Gastroesophageal sphincter (tissue), 4 donors: Measurements from ENCODE around the gene XIRP2. TPM values are rescaled to one million over a fixed set of nuclear protein-coding genes. Genes with fewer than 3 reads are reported as not detected.
"Not testable (repeated sequence)": the region's sequence is repeated elsewhere in the genome, so short reads cannot be mapped to it uniquely, and the experiment has no call there.

Experiments used
- ATAC-seq: fragments of 150-250 bp; one replicate; pipeline ENCODE4 v1.9.1; 2016; ENCODE audit warnings: mild to moderate bottlenecking, moderate library complexity
- H3K27ac ChIP-seq, 4 donors: fragments of 200-600 bp; sonication (generic) in 3 of 4; 1 replicate in 3 of 4; 2 replicates in 1 of 4; pipeline ENCODE4 v1.5.1; 2016 to 2019
- H3K27me3 ChIP-seq: fragments of 200-600 bp; sonication (generic); one replicate; pipeline ENCODE4 v1.5.1; 2019
- H3K36me3 ChIP-seq, 2 donors: fragments of 200-600 bp; sonication (generic); one replicate each; pipeline ENCODE4 v1.5.1; 2019; ENCODE audit warnings: control low read depth in 1 of 2
- H3K4me1 ChIP-seq, 3 donors: fragments of 200-600 bp; sonication (generic); 1 replicate in 2 of 3; 2 replicates in 1 of 3; pipeline ENCODE4 v1.5.1; 2016 to 2019; ENCODE audit warnings: control low read depth in 2 of 3
- H3K4me3 ChIP-seq, 2 donors: fragments of 200-600 bp; sonication (generic); one replicate each; pipeline ENCODE4 v1.5.1; 2019; ENCODE audit warnings: mild to moderate bottlenecking in 1 of 2, moderate library complexity in 1 of 2
- H3K9me3 ChIP-seq, 3 donors: fragments of 200-600 bp; sonication (generic); one replicate each; pipeline ENCODE4 v1.5.1; 2017 to 2019; ENCODE audit warnings: control low read depth in 2 of 3
- EP300 ChIP-seq: sonication (generic); formaldehyde crosslinking; IDR thresholded peaks from one replicate; pipeline ENCODE4 v1.6.1; 2017; ENCODE audit warnings: antibody characterized with exemption, mild to moderate bottlenecking
- POLR2A ChIP-seq, 2 donors: fragments of 450-650 bp; IDR thresholded peaks; one replicate each; pipeline ENCODE4 v1.6.1; 2017; ENCODE audit warnings: antibody characterized with exemption in 2 of 2, mild to moderate bottlenecking in 2 of 2, moderate library complexity in 1 of 2
- POLR2AphosphoS5 ChIP-seq: sonication (generic); formaldehyde crosslinking; IDR thresholded peaks from one replicate; pipeline ENCODE4 v1.6.1; 2017; ENCODE audit warnings: antibody characterized with exemption
- WGBS, 2 donors: methylation state at CpG; one replicate each; pipeline ENCODE4 v1.1.5; 2018; ENCODE audit warnings: low coverage in 1 of 2; 5-methylcytosine and 5-hydroxymethylcytosine counted together
- total RNA-seq, 4 donors: library from RNA; depleted of rRNA; stranded (reverse); fragments of >200 nt; gene quantifications; one replicate each; pipeline ENCODE4 v1.1.0, GENCODE V29; 2016
- TF ChIP-seq, protein P1 (sequence below), 4 experiments: fragments of 200-600 bp in 2 of 4; fragments of 450-650 bp in 2 of 4; sonication (generic) in 1 of 4; IDR thresholded peaks; one replicate each; pipeline ENCODE4 v1.5.1; 2017 to 2019; ENCODE audit warnings: antibody characterized with exemption in 4 of 4, mild to moderate bottlenecking in 2 of 4, moderate library complexity in 2 of 4

The XIRP2 gene
- total RNA-seq, 4 donors from 2014 or later, result 0.19 TPM; not detected in 3

DNA sequence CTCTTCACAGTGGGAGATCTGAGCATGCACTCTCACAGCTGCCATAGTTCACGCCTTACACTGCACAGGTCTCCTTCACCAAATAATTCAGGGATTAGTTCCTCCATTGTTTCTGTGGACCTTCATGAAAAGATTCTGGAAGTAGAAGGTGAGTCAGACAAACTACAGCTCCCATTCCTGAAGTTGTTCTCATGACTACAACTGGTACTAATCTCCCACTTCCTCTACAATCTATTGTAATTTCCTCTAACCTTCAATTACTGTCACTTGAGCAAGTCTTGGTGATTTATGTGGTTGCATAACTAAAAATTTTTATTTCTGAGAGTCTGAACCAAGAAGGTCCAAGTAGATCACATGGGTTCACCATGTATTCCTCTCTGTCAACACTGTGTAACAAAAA lies 128.7 kb downstream of the XIRP2 start:
- H3K9me3 ChIP-seq, result no peaks in the 10 kb centered on the region
- H3K4me3 ChIP-seq, result no peak overlapping the region
- TF ChIP-seq EP300 (no peak), POLR2AphosphoS5 (no peak)
- TF ChIP-seq, protein P1, sequence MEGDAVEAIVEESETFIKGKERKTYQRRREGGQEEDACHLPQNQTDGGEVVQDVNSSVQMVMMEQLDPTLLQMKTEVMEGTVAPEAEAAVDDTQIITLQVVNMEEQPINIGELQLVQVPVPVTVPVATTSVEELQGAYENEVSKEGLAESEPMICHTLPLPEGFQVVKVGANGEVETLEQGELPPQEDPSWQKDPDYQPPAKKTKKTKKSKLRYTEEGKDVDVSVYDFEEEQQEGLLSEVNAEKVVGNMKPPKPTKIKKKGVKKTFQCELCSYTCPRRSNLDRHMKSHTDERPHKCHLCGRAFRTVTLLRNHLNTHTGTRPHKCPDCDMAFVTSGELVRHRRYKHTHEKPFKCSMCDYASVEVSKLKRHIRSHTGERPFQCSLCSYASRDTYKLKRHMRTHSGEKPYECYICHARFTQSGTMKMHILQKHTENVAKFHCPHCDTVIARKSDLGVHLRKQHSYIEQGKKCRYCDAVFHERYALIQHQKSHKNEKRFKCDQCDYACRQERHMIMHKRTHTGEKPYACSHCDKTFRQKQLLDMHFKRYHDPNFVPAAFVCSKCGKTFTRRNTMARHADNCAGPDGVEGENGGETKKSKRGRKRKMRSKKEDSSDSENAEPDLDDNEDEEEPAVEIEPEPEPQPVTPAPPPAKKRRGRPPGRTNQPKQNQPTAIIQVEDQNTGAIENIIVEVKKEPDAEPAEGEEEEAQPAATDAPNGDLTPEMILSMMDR (IDR thresholded peaks at IDR 0.05), result no peak
- ATAC-seq, result no peak
- H3K4me1 ChIP-seq, result no peaks in the 10 kb centered on the region
- no peaks in the 10 kb centered on the region for H3K36me3 ChIP-seq
- WGBS, 2 donors, result 83 to 100% methylated on average over 1 of the region's 1 CpG
- H3K27me3 ChIP-seq, result no peaks in the 10 kb centered on the region
- H3K27ac ChIP-seq, result no peak overlapping the region

DNA sequence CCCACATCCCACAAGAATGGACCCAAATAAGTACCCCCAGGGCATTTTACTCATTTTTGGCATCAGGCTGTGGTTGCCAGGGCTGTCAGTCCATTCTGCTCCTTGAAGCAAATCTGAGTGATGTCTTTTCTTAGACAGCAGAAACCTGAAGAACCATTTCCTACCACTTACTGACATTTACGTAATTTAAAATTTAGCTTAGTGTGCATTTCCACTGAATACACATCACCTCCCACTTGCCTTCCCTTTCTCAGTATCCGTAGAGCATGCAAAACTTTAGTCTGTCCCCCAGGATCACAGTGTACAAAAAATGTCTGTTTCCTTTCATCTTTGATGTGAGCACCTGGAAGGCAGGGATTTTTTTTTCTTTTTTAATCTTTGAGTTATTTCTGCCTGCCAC lies 130.3 kb downstream of the XIRP2 start:
- TF ChIP-seq POLR2A (IDR thresholded peaks at IDR 0.05) (no peak), POLR2AphosphoS5 (no peak), EP300 (no peak)
- TF ChIP-seq, protein P1 (IDR thresholded peaks at IDR 0.05), result no peak
- Histone ChIP-seq H3K36me3 (no peaks in the 10 kb centered on the region), H3K4me3 (no peak overlapping the region), H3K27ac (no peak overlapping the region), H3K9me3 (no peaks in the 10 kb centered on the region), H3K27me3 (no peaks in the 10 kb centered on the region), H3K4me1 (no peaks in the 10 kb centered on the region)
- ATAC-seq, result no peak
- WGBS, 2 donors, result 53 to 58% methylated on average over 2 of the region's 2 CpGs

DNA sequence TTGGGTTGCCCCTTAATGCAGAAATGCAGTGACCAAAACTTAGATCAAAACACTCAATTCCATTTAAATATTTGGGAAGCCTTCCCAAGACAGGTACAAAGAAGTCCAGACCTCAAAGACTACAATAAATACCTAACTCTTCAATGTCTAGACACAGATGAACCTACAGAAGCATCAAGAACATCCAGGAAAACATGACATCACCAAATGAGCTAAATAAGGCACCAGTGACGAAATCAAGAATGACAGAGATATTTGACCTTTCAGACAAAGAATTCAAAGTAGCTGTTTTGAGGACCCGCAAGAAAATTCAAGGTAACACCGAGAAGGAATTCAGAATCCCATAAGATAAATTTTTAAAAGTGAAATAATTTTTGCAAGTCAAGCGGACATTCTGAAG lies 140.2 kb downstream of the XIRP2 start:
- Histone ChIP-seq H3K4me3 (no peak overlapping the region), H3K27me3 (no peaks in the 10 kb centered on the region), H3K9me3 (peaks cover 0 to 45% (median 0%) of the 10 kb centered on the region in 3 donors), H3K27ac (no peak overlapping the region), H3K36me3 (no peaks in the 10 kb centered on the region), H3K4me1 (no peaks in the 10 kb centered on the region)
- TF ChIP-seq POLR2A (IDR thresholded peaks at IDR 0.05) (no peak), EP300 (no peak), POLR2AphosphoS5 (no peak)
- TF ChIP-seq, protein P1 (IDR thresholded peaks at IDR 0.05), result no peak
- WGBS, 2 donors, result 92 to 95% methylated on average over 4 of the region's 4 CpGs
- no peak for ATAC-seq

DNA sequence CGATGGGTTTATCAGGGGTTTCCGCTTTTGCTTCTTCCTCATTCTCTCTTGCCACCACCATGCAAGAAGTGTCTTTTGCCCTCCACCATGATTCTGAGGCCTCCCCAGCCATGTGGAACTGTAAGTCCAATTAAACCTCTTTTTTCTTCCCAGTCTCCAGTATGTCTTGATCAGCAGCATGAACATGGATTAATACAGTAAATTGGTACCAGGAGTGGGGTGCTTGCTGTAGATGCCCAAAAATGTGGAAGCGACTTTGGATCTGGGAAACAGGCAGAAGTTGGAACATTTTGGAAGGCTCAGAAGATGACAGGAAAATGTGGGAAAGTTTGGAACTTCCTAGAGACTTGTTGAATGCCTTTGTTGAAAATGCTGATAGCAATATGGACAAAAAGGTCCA lies 146.7 kb downstream of the XIRP2 start:
- not testable (repeated sequence) for H3K4me1 ChIP-seq, H3K27me3 ChIP-seq, H3K27ac ChIP-seq, H3K36me3 ChIP-seq, H3K4me3 ChIP-seq, ATAC-seq
- WGBS, 2 donors, result 83 to 85% methylated on average over 2 of the region's 3 CpGs
- H3K9me3 ChIP-seq, result peaks cover 0 to 57% (median 0%) of the 10 kb centered on the region in 3 donors

DNA sequence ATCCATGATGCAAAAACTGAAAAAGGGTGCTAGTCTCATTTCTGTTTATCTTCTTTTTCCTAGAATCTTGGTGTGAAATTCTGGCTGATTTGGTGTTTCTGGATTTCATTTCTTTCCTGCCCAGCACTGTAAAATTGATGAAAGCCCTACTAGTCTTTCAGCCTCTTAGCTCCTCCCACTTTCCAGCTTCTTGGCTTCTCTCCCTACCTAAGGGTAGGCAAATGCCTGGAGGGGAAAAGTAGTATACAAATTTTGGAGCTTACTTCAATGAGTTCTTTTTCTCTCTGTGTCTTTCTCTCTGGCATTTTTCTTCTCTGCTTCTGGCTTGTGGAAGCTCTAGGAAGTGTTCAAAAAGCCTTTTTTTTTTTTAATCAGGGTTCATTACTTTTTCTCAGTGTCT lies 160.5 kb downstream of the XIRP2 start:
- no peak overlapping the region for H3K27ac ChIP-seq
- H3K36me3 ChIP-seq, result no peaks in the 10 kb centered on the region

More for the DNA sequence above, 160.5 kb downstream of the XIRP2 start:
- Histone ChIP-seq H3K4me1 (no peaks in the 10 kb centered on the region), H3K27me3 (no peaks in the 10 kb centered on the region), H3K9me3 (no peaks in the 10 kb centered on the region), H3K4me3 (no peak overlapping the region)
- TF ChIP-seq POLR2AphosphoS5 (no peak), EP300 (no peak), POLR2A (IDR thresholded peaks at IDR 0.05) (no peak)
- TF ChIP-seq, protein P1 (IDR thresholded peaks at IDR 0.05), result no peak
- ATAC-seq, result no peak
